COLO668 (cell line): ENCODE data around the gene SLC6A1.

ENCODE experiments used
- DNase-seq: peaks from one replicate; lab custom pipeline; 2025; ENCODE audit not compliant: unreplicated experiment; lab: John Stamatoyannopoulos, UW

The SLC6A1 gene

GRCh38 chr3:10992943-10993728 lies 588 bp downstream of the SLC6A1 start:
- no peak for DNase-seq

GRCh38 chr3:10993729-10994065 lies 1.1 kb downstream of the SLC6A1 start:
- DNase-seq: no peak

DNA sequence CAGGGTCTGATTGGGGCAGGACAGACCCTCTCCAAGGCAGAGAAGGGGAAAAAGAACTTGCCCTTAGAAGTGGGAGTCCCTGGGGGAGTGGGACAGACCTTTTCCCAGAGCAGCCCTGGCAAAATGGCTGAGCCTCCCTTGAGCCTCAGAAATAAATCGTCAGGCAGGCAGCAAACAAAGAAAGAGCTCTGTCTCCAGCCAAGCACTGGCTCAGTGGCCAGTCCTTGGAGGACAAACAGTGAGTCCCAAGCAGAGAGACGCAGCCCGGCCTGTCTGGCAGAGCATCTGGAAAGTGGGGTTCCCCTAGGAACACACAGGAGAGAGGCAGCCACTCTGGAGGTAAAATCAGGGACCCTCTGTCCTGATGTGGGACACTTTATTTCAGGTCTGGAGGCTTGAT lies 1.8 kb downstream of the SLC6A1 start:
- DNase-seq: no peak

DNA sequence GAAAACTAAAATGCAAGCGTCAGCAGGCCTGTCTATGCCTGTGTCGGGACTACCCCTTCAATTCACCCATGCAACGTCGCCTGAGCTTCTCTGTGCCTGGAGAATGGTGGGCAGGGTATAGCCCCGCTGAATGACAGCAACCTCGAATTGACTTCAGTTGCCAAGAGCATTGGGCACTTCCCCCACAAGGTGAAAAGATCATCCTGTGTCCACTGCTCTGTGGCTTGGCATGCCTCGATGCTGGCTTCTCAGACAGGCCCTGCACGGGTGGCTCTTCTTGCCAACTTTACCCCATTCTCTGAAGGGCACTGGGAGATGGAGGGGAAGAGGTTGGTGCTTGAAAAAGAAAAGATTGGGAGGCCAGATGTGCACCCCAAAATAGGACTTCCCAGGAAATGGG lies 3.3 kb downstream of the SLC6A1 start:
- no peak for DNase-seq

- no peak for DNase-seq
Observed at GRCh38 chr3:10996345-10997013, 3.9 kb downstream of the SLC6A1 start.

- DNase-seq: no peak
Observed at GRCh38 chr3:10997196-10997595, 4.6 kb downstream of the SLC6A1 start.

DNA sequence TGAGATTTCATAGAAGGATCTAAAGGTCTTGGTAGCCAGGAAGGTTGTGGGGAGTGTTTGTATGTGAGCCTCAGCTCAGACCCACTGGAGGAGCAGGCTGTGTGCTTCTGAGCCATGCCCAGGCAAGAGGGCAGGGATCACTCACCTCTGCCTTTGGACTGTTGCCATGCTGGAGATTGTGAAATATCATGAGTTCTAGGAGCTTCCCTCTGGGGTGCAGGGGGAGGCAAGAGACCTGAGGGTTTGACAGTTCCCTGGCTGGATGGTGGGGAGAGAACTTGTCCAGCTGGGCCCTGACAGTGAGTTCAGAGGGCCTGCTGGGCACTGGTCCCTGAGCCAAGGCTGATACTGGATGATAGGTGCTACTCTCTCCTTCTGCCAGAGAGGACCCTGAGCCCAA lies 6.0 kb downstream of the SLC6A1 start:
- DNase-seq: no peak

DNA sequence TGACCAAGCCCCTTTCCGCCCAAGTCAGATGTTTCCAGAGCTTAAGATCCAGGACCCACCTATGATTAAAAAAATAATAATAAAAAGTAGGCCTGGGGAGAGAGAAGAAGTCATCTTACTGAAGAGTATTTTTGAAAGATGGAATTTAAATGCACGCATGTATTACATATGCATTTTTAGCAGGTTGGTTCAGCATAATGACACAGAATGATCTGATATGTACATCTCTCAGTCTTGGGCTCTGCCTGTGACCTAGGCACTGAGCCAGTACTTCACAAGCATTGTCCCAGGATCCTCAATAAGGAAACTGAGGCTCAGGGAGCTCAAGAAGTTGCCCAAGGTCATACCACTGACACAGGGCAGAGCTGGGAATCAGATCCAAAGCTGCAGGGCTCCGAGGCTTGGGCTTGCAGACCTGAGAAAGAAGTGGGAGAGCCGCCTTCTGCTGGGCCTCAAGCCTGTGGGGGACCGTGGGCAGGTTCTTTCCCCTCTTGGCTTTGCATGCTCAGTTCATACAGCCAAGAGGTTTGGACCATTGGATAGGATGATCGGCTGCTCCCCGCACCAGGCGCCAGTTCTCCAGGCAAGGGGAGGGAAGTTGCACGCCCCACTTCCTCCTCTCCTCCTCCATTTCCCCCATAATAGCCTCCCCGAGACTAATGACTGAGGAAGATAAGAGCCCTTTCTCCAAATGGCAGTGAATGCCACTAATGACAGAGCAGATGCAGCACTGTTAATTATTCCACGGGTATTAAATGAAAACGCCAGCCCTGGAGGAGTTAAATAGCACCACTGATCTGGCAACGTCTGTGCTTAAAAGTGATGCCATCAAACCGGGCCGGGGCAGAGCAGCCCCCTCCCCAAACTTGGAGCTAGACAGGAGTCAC lies 6.9 kb downstream of the SLC6A1 start:
- DNase-seq: no peak

DNA sequence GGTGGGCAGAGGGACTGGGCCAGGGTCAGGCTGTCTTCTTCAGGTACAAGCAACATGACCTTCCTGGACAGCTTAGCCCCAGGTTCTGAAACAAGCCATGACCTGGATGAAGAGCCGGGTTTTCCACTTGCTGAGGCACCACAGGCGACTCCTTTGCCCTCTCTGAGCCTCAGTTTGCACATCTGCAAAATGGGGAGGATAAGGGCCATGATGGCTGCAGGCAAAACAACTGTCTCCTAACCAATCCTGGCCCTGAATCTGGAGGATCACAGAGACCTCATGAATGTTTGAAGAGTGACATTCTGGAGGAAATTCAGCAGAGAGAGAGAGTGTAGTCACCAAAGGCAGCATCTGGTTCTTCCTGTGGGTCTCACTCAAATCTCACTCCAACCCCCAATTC lies 8.0 kb downstream of the SLC6A1 start:
- DNase-seq: no peak

- DNase-seq: no peak
Observed at GRCh38 chr3:11001020-11001657, 8.6 kb downstream of the SLC6A1 start.

DNA sequence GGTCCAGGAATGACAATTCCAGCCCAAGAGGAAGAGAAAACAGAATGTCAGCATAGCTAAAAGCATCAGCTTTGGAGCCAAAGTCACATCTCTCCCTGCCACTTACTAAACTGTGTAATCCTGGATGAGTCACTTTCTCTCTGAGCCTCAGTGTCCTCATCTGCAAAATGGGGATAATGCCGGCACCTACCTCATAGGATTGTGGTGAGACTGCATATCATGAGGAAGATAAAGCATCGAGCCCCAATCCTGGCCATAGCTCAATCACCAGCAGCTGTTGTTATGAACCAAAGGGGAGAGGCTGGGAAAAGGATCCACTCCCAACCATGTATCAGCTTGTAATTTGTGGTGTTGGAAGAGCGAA lies 9.1 kb downstream of the SLC6A1 start:
- DNase-seq: no peak

- DNase-seq: no peak
Observed at GRCh38 chr3:11002371-11002807, 9.8 kb downstream of the SLC6A1 start.

- DNase-seq: no peak
Observed at GRCh38 chr3:11004563-11004962, 12.0 kb downstream of the SLC6A1 start.

DNA sequence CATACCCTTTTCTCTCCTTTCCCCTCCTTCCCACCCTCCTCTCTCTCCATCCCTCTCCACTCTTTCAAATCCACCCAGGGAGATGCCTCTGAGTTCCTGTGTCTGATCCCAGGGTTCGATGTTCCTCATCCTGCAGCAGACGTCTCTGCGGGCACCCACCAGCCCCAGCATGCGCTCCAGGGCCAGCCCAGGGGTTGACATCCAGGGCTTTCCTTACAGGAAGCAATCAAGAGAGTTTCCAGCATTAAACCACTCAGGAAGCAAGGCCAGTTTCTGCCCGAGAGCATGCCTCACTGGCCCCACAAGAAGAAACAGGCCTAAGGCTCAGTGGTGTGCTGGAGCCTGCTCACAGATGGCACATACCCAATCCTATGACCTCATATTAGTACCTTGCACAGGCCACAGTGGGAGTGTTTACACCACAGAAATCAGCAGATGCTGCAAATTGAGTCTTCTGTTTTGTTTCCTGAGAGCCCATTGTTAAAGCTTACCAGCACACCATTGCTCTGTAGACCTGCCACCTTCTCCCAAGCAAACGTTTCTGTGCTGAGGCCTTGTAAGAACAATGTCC lies 13.2 kb downstream of the SLC6A1 start:
- no peak for DNase-seq

- DNase-seq: no peak
Observed at GRCh38 chr3:11006986-11007933, 14.7 kb downstream of the SLC6A1 start.

- DNase-seq: no peak
Observed at GRCh38 chr3:11009898-11010297, 17.4 kb downstream of the SLC6A1 start.

GRCh38 chr3:11010426-11011165 lies 18.0 kb downstream of the SLC6A1 start:
- DNase-seq: no peak

- DNase-seq: no peak
Observed at GRCh38 chr3:11014253-11014652, 21.7 kb downstream of the SLC6A1 start.

DNA sequence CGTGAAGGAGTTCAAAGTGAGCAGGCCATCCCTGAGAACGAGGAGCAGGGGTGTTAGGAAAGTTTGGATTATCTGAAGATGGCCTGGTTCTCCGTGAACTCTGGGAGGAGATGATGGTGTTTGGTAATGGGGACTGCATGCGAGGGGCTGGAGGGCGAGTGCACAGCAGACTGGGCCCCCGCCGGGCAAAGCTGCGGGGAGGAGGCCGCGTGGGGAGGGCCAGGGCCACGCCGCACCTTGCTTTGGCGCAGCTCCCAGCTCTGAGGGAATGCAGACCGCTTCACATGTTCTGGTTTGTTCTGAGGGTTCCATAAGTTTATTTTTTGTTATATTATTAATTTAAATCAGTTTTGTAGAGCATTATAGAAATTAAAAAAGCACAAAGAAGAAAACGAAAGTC lies 22.2 kb downstream of the SLC6A1 start:
- no peak for DNase-seq
